Body of pancreas (tissue), 4 donors: ENCODE data around the gene HIBADH. TPM values are rescaled to one million over a fixed set of nuclear protein-coding genes. Genes with fewer than 3 reads are reported as not detected.
A peak's percentile ranks its signal among the peaks of the same experiment; 100 is the strongest.

Source experiments
- ATAC-seq: fragments of 150-250 bp; one replicate; pipeline ENCODE4 v1.9.1; 2016
- DNase-seq, 4 donors: peaks; one replicate each; pipeline ENCODE4 v3.0.0-alpha.2; 2019
- H3K27ac ChIP-seq, 4 donors: fragments of 200-600 bp; sonication (generic); 1 replicate in 3 of 4; 2 replicates in 1 of 4; pipeline versions ENCODE4 v1.5.1 to v1.6.1; 2016 to 2019; ENCODE audit warnings: mild to moderate bottlenecking in 1 of 4, mixed read lengths in 1 of 4, moderate library complexity in 1 of 4
- H3K27me3 ChIP-seq, 2 donors: fragments of 200-600 bp; sonication (generic); one replicate each; pipeline ENCODE4 v1.6.0; 2016; ENCODE audit warnings: mild to moderate bottlenecking in 1 of 2
- H3K36me3 ChIP-seq, 2 donors: fragments of 200-600 bp; sonication (generic); replicated peaks in 1 of 2; 2 replicates each; pipeline ENCODE4 v1.5.1; 2016; ENCODE audit warnings: low read depth in 2 of 2; ENCODE audit not compliant: insufficient read depth in 1 of 2
- H3K4me1 ChIP-seq: fragments of 200-600 bp; sonication (generic); one replicate; pipeline ENCODE4 v1.6.0; 2016
- H3K4me3 ChIP-seq, 2 donors: fragments of 200-600 bp; sonication (generic); 1 replicate in 1 of 2; 2 replicates in 1 of 2; pipeline ENCODE4 v1.5.1; 2016 to 2019
- H3K9me3 ChIP-seq, 3 donors: fragments of 200-600 bp; sonication (generic); 1 replicate in 2 of 3; 2 replicates in 1 of 3; pipeline ENCODE4 v1.5.1; 2016
- CTCF ChIP-seq, 7 experiments: fragments of 450-650 bp in 4 of 7; fragments of 200-600 bp in 3 of 7; sonication (generic) in 3 of 7; IDR thresholded peaks; one replicate each; pipeline ENCODE4 v1.5.1; 2016 to 2019; ENCODE audit warnings: antibody characterized with exemption in 7 of 7
- POLR2A ChIP-seq, 3 donors: fragments of 450-650 bp; IDR thresholded peaks; one replicate each; pipeline ENCODE4 v1.6.1; 2016; ENCODE audit warnings: antibody characterized with exemption in 3 of 3, mild to moderate bottlenecking in 2 of 3
- WGBS, 2 donors: methylation state at CpG; one replicate each; pipeline ENCODE4 v1.1.5; 2017; 5-methylcytosine and 5-hydroxymethylcytosine counted together
- intact Hi-C: fragments of 100-400 bp; cut with DNase I; formaldehyde crosslinking; loops from one replicate; pipeline ENCODE4 v1.15.1; 2023
- total RNA-seq, 2 donors: library from RNA; depleted of rRNA; stranded (reverse); fragments of >200 nt; gene quantifications; one replicate each; pipeline ENCODE4 v1.1.0, GENCODE V29; 2016

HIBADH gene
- total RNA-seq, 2 donors from 2014 or later, result 22.1 to 31.0 TPM

DNA sequence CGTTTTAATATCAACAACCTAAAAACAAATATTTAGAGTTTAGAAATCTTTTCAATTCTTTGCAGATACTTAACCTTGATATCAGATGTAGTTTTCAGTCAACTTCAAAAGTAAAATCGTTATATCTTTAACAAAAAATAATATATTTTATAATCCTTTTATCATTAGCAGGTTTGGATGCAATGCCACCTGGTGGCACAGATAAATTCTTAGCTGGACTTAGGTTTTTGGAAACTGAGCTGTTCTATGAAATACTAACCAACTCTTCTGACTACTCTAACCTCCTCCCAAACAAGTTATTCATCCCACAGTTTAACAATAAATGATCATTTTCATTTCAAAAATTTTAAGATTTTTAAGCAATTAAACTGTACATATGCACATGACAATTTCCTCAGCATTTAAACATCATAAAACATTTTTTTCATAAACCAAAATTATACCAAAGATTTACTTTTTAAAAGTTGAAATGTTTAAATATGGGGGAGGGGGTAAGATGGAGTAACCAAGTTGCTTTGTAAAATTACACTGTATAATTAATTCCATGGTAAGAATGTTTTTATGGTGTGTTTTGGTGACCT lies 56.9 kb downstream of the HIBADH start:
- Histone ChIP-seq H3K9me3 (no peaks in the 10 kb centered on the region), H3K4me3 (no peak overlapping the region), H3K27me3 (no peaks in the 10 kb centered on the region), H3K27ac (no peak overlapping the region), H3K36me3 (no peaks in the 10 kb centered on the region), H3K4me1 (no peaks in the 10 kb centered on the region)
- ATAC-seq, result no peak
- TF ChIP-seq POLR2A (IDR thresholded peaks at IDR 0.05) (no peak), CTCF (IDR thresholded peaks at IDR 0.05) (peak in 5 of 7 experiments; percentile 25 to 45 (median 43))
- WGBS, 2 donors, result 13 to 17% methylated on average over 2 of the region's 2 CpGs
- peak in 2 of 4 donors; percentile 4 to 19 for DNase-seq
- intact Hi-C loops, result no loop called here

- no peak for ATAC-seq
- no peaks in the 10 kb centered on the region for H3K9me3 ChIP-seq
- no peak overlapping the region for H3K27ac ChIP-seq
- H3K36me3 ChIP-seq, result no peaks in the 10 kb centered on the region
- no peak for DNase-seq
- TF ChIP-seq CTCF (IDR thresholded peaks at IDR 0.05) (no peak), POLR2A (IDR thresholded peaks at IDR 0.05) (no peak)
- WGBS, 2 donors, result 52 to 75% methylated on average over 2 of the region's 2 CpGs
- H3K27me3 ChIP-seq, result no peaks in the 10 kb centered on the region
- no peak overlapping the region for H3K4me3 ChIP-seq
- intact Hi-C loops, result no loop called here
- no peaks in the 10 kb centered on the region for H3K4me1 ChIP-seq
These were observed 57.4 kb downstream of the HIBADH start for GRCh38 chr7:27605283-27605682.

- DNase-seq (no peak), ATAC-seq (no peak)
- intact Hi-C loops, result no loop called here
- H3K27ac ChIP-seq, result no peak overlapping the region
- H3K27me3 ChIP-seq, result no peaks in the 10 kb centered on the region
- H3K9me3 ChIP-seq, result no peaks in the 10 kb centered on the region
- no peak overlapping the region for H3K4me3 ChIP-seq
- H3K36me3 ChIP-seq, result no peaks in the 10 kb centered on the region
- 97 to 100% methylated on average over 2 of the region's 2 CpGs for WGBS, 2 donors
- no peak for TF ChIP-seq POLR2A (IDR thresholded peaks at IDR 0.05)
- TF ChIP-seq CTCF (IDR thresholded peaks at IDR 0.05), result no peak
- no peaks in the 10 kb centered on the region for H3K4me1 ChIP-seq
These were observed 58.9 kb downstream of the HIBADH start for GRCh38 chr7:27603813-27604212.

GRCh38 chr7:27602766-27603165 lies 59.9 kb downstream of the HIBADH start:
- Histone ChIP-seq H3K9me3 (no peaks in the 10 kb centered on the region), H3K27me3 (no peaks in the 10 kb centered on the region), H3K4me1 (no peaks in the 10 kb centered on the region), H3K36me3 (no peaks in the 10 kb centered on the region), H3K4me3 (no peak overlapping the region), H3K27ac (no peak overlapping the region)
- DNase-seq, result no peak
- ATAC-seq, result no peak
- TF ChIP-seq POLR2A (IDR thresholded peaks at IDR 0.05) (no peak), CTCF (IDR thresholded peaks at IDR 0.05) (no peak)
- 54 to 62% methylated on average over 4 of the region's 4 CpGs for WGBS, 2 donors
- intact Hi-C loops, result no loop called here

DNA sequence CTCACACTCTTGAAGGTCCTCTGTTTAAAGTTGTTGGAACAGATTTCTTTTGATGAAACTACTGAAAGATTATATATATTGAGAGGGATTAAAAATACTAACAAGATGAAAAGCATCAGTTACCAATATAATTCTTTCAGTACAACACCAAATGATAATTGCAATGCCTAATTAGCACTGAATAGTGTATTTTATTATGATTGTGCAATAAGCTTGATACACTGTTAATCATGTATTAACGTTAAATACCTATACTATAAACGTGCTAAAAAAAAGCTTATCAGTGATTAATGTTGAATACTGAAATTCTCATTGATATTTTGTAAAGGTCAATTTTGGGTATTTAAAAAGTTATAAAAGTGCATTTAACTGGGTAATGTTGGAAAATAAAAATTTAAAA lies 61.5 kb downstream of the HIBADH start:
- Histone ChIP-seq H3K9me3 (no peaks in the 10 kb centered on the region), H3K27me3 (no peaks in the 10 kb centered on the region), H3K4me3 (no peak overlapping the region), H3K4me1 (no peaks in the 10 kb centered on the region), H3K36me3 (no peaks in the 10 kb centered on the region), H3K27ac (no peak overlapping the region)
- DNase-seq, result no peak
- 73 to 82% methylated on average over 2 of the region's 2 CpGs for whole genome bisulfite sequencing, 2 donors
- no peak for ATAC-seq
- intact Hi-C loops, result no loop called here
- TF ChIP-seq CTCF (IDR thresholded peaks at IDR 0.05) (peak in 1 of 7 experiments; percentile 3), POLR2A (IDR thresholded peaks at IDR 0.05) (no peak)
